COLO668 (cell line): ENCODE results near the gene TMEM175.

Experiments
- DNase-seq: peaks from one replicate; lab custom pipeline; 2025; ENCODE audit not compliant: unreplicated experiment; lab: John Stamatoyannopoulos, UW

TMEM175 gene, protein sequence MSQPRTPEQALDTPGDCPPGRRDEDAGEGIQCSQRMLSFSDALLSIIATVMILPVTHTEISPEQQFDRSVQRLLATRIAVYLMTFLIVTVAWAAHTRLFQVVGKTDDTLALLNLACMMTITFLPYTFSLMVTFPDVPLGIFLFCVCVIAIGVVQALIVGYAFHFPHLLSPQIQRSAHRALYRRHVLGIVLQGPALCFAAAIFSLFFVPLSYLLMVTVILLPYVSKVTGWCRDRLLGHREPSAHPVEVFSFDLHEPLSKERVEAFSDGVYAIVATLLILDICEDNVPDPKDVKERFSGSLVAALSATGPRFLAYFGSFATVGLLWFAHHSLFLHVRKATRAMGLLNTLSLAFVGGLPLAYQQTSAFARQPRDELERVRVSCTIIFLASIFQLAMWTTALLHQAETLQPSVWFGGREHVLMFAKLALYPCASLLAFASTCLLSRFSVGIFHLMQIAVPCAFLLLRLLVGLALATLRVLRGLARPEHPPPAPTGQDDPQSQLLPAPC

DNA sequence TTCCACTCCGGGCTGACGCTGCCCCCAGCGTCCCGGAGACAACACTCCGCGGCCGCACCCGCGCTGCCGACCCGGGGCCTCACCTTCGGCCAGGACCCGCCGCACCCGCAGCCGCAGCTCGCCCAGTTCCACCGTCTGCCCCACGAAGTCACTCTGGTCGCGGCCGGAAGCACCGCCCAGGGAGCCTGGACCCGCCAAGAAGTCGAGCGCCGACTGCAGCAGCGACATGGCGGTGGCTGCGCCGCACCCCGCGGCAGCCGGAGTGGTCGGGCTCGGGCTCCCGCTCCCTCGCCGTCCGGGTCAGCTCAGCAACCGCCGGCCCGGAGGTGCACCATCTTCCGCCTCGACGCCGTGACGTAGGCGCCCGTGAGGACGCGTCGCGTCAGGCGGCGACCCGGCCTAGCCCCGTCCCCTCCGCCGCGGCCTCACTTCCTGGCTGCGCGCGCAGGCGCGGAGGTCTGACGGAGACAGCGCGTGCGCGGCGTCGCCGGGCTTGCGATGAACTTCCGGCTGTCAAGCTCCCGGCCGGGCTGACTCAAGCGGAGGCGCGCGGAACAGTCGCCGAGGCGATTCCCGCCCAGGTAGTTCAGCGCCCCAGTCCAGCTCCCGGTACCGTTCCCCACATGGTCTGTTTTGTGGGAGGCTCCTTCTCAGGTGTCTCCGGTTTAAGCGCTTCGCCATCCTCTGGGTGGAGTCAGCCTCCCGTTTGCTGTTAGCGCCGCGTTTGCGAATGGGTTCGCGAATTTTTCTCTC lies at the start of gene TMEM175, which contains the start of gene GAK:
Gene TMEM175 (plus strand): TSS at position 501 of the 753 bp plus-strand sequence. CDS start 15,280 bp downstream, outside the sequence.
Gene GAK (minus strand): TSS at position 357 of the 753 bp plus-strand sequence. CDS start 129 bp downstream, at position 228.
- DNase-seq = peak; percentile 99

DNA sequence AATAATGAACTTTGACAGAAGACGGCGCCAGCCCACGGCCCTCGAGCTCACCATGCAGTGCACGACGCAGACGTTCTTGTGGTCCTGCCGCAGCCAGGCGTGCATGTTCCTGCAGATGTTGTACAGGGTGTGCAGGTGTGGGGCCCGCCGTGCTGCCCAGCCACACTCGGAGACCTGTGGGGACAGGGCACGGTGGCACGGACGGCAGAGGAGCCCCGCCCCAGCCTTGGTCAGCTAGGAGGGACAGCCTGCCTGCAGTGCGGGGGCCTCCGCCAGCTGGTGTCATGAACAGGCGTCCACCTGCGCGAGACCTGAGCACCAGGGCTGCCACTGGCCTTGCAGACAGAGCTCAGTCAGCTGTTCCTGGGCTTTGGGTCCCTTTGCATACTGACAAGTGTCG lies 49.6 kb upstream of the TMEM175 start:
- DNase-seq = no peak

DNA sequence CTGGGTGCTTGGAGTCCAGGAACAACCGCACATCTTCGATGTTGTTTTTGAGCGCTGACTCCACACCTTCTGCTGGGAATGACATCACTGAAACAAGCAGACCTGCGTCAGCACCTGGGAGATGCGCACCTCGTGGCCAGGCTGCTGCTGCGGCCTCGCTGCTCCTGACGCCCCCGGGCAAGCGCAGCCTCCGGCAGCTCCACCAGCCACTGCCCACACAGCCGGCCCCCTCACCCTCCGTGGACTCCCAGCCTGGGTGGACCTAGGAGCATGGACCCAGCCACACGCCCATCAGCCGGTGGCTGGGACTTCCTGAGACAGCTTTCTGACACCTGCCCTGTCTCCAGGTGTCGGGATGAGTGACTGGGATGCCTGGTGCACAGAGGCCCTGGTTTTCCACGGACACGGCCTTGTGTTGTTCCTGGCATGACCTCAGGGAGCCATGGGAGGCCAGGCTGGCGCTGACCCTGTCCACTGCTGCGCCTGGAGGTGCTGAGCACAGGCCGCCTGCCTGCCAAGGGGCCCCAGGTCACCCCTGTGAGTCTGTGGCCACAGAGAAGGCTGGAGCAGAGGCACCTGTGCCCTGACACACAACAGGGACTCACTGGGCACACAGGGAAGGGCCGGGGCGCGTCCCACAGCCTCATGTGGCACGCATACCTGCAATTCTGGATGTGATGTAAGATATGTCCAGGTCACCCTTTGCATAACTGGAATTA lies 48.7 kb upstream of the TMEM175 start:
- DNase-seq = no peak

DNA sequence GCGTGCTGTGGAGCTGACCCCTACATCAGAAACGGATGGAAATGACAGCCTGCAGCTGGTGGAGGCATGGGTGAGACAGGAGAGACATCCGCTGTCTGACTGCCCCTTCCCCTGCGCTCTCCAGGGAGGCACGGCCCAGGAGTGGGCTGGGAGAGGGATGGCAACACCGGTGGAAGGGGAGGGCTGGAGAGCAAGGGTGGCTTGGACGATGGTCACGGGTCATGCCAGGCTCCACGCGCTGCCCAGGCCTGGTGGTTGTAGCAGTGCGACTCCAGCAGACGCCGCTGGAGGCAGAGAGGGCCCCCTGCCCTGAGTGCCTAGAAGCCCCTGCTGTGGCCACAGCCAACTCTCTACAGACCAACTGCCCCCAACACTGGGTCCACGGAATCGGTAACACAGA lies 48.0 kb upstream of the TMEM175 start:
- DNase-seq = no peak

DNA sequence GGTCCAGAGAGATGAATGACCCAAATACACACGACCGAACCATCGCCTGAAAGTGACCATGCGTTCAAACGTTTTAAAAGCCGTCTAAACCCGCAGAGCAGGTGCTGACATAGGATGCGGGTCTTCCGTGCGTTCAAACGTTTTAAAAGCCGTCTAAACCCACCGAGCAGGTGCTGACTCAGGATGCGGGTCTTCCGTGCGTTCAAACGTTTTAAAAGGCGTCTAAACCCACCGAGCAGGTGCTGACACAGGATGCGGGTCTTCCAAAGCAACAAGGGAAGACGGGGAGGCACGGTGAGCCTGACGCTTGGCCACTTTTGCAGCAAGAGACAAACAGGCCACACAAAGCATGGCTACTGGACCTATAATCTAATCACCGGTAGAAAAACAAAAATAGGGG lies 47.4 kb upstream of the TMEM175 start:
- no peak for DNase-seq

DNA sequence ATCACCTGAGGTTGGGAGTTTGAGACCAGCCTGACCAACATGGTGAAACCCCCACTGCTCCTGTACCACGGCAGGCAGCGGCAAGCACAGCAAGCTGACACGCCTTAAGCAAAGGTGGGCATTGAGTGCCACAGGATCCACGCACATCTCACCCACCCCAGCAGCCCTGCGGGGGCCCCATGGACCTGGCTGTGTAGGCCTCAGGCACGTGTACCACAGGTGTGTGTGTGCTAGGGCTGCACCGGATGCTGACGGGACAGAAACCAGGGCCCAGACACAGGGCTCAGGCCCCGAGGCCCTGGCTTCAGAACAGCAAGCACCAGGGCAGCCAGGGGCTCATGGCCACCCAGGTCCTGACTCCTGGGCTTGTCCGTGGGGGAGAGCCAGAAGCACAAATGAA lies 46.9 kb upstream of the TMEM175 start:
- DNase-seq = no peak

DNA sequence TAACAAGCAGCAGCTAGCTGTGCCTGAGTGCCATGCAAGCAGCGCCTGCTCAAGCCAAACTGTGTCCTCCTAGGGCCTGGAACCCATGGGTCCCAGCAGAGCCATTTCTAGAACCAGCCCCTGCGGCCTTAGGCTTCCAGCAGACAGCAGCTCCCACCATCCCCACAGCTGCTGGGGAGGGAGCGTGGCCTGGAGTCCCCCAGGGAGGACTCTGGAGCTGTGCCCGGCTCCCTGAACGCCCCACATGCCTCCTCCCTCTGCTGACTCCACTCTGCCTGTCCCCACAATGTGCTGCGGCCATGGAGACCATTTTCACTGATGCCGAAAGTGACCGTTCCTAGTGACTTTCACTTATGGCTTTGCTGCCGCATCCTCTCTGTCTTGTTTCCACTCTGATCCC lies 46.0 kb upstream of the TMEM175 start:
- DNase-seq = no peak

DNA sequence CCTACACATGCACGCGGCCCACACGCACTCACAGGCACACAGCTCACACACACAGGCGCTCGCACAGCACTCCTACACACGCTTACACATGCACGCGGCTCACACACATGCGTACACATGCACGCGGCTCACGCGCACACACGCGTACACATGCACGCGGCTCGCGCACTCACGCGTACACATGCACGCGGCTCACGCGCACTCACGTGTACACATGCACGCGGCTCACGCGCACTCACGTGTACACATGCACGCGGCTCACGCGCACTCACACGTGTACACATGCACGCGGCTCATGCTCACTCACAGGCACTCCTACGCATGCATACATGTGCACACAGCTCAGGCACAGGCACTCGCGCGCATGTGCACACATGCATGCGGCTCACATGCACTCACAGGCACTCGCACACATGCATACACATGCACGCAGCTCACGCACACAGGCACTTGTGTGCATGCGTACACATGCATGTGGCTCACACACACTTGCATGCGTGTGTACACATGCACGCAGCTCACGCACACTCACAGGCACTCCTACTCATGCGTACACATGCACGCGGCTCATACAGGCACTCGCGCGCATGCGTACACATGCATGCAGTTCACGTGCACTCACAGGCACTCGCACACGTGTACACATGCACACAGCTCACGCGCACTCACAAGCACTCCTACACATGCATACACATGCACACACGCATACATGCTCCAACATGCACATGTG lies 45.1 kb upstream of the TMEM175 start:
- no peak for DNase-seq

DNA sequence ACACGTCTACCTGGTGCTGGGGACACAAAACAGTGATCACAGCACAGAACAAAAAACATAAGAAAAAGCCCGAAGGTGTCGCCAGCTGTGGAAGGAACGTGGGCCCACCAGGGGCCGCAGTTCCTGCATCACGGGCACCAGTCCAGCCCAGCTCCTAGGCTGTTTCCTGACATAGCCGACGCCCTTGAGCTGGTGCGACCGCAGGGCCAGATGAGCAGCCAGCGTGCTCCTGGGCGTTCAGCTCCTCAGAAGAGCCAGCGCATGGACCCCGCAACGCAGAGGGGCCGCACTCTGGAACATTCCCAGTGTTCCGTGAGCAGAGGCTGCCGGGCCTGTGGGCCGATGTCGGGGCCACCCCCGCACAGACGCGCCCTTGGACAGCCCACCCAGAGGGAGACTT lies 44.2 kb upstream of the TMEM175 start:
- DNase-seq = no peak

DNA sequence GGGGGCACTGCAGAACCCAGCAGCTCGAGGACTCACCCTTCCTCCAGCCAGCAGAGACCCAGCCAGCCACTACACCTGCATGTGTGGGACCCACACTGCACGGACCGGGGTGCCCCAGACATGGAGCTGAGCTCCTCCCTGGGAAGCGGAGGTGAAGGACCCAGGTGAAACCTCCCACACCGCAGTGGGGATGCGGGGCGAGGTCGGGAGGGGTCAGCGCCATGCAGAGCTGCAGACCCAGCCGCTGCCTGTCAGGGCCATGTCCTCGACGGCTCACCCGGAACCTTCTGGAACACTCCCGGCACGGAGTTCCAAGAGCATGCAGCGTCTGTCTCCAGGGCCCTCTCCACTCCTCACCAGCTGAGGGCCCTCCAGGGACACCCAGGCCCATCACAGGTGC lies 42.7 kb upstream of the TMEM175 start:
- DNase-seq = no peak

DNA sequence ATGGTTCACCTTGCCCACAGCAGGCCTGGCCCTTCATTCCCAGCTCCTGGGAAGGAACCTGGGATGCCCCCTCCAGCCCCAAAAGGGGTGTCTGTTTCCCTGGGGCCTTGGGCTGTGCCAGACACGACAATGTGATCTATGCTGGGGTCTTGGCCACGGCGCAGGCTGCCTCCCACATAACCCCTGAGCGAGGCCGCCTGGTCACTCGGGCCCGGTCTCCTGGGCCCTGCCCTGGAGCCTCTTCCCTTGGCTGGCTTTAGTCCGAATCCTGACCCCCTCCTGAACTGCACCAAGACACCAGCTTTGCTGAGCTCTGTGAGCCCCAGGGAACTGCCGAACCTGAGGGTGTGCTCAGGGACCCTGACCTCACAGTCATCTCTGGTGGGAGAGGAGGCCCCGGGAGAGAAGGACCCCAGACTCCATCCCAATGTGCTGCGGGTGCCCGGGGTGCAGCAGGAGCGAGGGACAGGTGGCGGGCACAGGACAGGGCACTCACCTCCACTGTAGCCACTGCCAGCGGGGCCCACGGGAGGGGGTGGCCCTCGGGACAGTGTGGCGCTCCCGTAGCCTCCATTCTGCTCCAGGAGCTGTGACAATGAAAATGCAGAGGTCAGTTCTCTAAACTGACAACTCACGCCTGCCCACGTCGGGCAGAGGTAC lies 42.1 kb upstream of the TMEM175 start:
- no peak for DNase-seq

DNA sequence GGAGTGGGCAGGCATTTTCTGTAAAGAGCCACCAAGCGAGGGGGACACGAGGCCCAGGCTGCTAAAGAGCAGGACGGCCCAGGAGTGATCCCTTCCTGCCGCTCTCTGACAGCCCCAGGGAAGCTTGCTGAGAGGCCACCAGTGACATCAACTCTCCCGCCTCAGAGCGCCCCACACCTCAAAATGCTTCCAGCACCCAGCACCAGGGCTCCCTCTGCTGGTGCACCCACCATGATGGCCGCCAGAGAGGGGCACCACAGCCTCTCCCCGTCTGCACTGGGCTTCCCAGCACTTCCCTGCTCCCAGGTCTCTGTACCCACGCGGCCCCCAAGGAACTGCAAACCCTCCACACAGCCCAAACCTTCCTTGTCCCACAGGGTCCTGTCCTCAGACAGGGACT lies 40.5 kb upstream of the TMEM175 start:
- peak; percentile 6 for DNase-seq

DNA sequence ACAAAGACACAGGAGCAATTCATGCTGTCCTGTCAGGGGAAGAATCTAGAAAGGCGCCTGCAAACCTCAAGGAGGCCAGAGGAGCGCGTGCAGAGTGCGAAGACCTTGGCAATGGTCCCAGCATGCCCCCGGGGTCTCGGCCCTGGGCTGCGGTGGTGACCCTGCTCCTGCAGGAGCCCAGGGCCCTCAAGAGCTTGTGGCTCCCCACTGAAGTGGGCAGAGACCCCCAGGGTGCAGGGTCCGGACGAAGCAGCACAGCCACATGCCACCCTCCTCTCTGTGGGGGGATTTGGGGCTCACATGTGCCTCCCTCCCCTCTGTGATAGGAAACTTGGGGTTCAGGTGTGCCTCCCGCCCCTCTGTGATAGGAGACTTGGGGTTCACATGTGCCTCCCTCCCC lies 39.5 kb upstream of the TMEM175 start:
- no peak for DNase-seq

DNA sequence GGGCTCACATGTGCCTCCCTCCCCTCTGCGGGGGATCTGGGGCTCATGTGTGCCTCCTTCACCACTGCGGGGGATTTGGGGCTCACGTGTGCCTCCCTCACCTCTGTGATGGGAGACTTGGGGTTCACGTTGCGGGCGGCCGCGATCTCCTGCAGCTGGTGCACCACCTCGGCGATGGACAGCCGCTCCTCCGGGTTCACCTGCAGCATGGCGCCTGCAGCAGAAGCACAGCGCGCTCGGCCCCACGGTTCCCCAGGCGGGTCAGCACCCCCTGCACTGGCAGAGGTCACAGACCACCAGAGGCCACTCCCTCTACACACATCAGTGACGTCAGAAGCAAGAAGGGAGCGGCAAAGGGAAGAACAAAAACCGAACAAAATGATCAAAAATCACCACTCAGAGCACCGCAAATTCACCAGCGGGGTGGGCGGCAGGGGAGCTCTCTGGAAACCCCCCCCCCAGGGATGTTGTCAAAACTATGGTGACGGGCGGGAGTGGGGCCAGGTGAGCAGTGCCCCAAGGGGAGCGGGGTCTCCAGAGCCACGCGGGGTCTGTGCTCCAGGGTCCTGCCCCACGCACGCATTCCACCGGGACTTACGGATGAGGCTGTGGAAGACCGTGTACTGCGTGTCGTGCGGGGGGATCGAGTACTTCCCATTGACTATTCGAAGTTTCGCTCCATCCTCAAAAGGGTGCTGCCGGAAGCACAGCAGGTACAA lies 38.8 kb upstream of the TMEM175 start:
- DNase-seq = no peak

DNA sequence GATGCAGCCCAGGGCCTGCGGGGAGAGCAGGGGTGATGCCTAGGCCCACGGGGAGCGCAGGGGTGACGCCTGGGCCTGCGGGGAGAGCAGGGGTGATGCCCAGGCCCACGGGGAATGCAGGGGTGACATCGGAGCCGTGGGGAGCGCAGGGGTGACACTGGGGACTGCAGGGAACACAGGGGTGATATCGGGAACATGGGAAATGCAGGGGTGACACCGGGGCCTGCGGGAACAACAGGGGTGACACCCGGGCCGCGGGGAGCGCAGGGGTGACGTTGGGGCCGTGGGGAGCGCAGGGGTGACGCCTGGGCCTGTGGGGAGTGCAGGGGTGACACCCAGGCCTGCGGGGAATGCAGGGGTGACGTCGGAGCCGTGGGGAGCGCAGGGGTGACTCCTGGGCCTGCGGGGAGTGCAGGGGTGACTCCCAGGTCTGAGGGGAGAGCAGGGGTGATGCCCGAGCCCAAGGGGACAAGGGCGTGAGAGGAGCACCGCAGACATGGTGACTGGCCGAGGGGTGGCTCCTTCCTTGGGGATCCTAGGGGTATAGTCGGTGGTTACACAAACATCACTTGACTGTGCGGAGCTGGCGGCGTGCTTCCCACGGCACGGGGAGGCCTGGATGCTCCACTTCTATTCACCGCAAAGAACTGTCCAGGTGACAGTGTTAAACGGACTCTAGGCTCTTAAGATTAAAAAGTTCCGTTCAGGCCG lies 38.1 kb upstream of the TMEM175 start:
- DNase-seq = no peak

DNA sequence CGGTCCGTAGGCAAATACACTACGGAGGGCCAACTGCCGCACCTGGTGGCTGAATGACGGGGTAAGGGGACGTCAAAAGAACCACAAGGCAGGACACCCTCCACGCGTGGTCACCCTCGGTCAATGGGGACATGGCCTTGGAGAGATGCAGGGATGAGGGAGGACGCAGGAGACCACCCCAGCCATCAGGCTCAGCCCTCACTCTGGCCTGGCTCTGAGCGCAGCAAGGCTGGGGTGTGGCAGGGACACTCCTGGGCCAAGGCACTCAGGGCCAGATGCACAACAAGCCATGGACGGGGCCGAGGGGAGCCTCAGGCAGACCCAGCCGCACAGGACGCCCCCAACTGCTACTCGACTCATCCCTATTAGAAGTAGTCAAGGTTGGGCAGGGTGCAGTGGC lies 36.7 kb upstream of the TMEM175 start:
- DNase-seq = no peak

DNA sequence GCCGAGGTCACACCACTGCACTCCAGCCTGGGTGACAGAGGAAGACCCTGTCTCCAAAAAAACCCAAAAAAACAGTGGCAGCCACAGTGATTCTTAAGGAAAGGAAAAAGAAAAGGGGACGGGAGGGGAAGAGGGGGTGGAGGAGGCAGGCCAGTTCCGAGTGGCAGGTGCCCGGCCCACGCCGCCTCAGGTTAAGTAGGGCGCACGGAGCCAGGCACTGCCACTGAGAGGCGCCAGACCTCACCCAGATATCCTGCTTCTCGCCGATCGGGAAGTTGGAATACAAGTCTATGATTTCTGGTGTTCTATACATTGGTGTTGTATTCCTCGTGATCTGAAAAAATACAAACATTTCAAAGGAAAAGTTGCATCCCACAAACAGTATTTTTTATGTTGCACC lies 36.0 kb upstream of the TMEM175 start:
- no peak for DNase-seq

DNA sequence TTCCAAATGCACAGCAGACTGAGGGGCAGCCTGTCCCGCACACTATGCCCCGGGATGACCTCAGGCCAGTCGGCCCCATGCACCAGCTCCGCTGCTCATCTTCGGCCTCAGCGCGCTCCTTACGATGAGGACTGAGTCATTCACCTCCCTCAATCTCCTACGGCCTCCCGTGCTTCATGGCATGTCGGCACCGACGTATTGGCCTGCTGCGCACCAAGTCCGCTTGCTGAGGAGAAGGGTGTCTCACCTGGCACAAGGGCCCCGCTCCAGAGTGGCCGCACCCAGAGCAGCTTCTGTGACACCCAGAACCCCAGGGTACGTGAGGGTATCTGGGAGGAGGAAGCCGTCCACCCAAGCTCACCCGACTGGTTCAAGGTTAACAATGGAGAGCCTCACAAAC lies 35.6 kb upstream of the TMEM175 start:
- DNase-seq = no peak

DNA sequence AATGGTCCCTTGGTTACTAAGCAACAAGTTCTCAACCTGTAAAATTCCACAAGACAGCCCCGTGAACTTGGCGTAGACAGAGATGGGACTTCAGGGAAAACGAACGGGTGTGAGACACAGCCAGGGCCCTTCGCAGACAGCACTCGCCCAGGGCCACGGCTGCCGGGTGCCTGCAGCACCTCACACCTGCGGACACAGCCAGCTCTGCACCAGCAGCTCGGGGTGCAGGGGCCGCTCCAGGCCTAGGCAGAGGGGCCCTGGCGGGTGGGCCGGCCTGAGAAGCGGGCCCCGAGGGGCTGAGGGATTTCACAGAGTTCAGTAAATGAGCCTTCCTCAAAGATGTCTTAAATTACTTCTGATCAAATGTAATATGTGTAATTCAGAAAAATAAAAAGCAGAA lies 34.1 kb upstream of the TMEM175 start:
- DNase-seq = no peak
